GM18511 (cell line): Measurements from ENCODE around the gene COL25A1.
"Not testable (repeated sequence)": the region's sequence is repeated elsewhere in the genome, so short reads cannot be mapped to it uniquely, and the experiment has no call there.

Experiments used
- ATAC-seq: cut with Tn5 transposase; IDR thresholded peaks from one replicate; pipeline ENCODE4 v1.9.1; 2021; ENCODE audit warnings: mild to moderate bottlenecking, moderate library complexity; ENCODE audit not compliant: unreplicated experiment

The COL25A1 gene

GRCh38 chr4:108884596-108884995, 417.9 kb downstream of the COL25A1 start:
- no peak for ATAC-seq

GRCh38 chr4:108881986-108882385, 420.5 kb downstream of the COL25A1 start:
- ATAC-seq = no peak

DNA sequence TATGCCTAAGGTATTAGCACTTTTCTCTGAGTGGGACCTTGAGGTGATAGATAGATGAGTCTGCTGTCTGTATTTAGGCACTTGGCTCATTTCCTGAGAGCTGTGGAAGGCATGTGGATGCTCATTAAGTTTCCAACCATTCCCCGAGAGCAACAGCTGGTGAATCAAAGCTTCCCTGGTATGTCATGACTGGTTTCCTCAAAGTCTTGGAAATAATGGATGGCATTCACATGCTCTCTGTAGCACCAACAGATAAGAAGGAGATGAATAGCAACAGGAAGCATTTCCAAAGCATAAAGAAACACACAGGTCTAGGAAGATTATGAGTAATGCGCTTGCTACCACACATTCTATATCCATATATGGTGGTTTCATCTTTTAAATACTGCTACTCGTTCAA, 421.3 kb downstream of the COL25A1 start:
- ATAC-seq = no peak

- ATAC-seq = no peak
Observed at GRCh38 chr4:108878806-108879205, 423.7 kb downstream of the COL25A1 start.

DNA sequence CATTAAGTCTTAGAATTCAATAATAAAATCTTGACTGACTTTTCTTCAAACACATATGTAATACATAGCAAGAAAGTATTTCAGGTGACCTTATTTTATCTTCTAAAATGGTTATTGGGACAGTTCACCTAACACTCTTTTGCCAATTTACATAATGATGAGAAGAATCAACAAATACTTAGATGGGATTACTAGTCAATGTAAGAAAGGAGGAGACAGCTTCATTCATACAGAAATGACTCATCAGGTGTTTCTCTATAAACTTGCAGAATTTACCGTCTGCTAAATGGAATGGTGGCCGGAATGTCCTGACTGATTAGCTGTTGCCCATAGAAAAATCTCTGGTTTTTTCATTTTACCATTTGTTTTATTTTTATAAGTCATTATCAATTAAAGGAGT, 424.6 kb downstream of the COL25A1 start:
- no peak for ATAC-seq

DNA sequence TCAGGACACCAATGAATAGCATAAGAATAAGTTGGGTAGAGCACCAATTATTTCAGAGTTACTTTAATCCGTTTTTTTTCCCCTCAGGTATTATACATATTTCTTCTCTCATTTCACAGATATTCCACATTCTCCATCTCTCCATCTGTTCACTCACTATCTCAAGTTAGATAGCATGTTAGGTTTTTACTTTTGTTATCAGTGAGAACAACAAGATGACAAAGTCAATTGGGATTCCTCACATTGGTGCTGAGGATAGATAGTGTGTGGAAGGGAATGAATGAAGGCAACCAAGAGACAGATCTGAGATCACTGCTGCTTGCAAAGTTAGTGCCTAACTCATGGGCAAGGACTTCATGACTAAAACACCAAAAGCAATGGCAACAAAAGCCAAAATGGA, 427.7 kb downstream of the COL25A1 start:
- ATAC-seq = no peak

DNA sequence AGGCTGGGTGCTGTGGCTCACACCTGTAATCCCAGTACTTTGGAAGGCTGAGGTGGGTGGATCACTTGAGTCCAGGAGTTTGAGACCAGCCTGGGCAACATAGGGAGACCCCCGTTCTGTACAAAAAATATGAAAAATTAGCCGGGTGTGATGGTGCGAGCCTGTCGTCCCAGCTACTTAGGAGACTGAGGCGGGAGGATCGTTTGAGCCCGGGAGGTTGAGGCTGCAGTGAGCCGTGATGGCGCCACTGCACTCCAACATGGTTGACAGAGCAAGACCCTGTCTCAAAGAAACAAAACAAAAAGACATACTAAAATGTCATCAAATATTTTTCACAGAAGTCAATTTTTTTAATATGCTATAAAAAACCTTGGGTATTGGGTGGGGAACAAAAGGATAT, 432.5 kb downstream of the COL25A1 start:
- ATAC-seq = not testable (repeated sequence)

- no peak for ATAC-seq
Observed at GRCh38 chr4:108868606-108869227, 433.7 kb downstream of the COL25A1 start.

GRCh38 chr4:108867476-108867875, 435.0 kb downstream of the COL25A1 start:
- no peak for ATAC-seq

GRCh38 chr4:108861334-108861733, 441.1 kb downstream of the COL25A1 start:
- ATAC-seq = no peak

GRCh38 chr4:108854786-108855185, 447.7 kb downstream of the COL25A1 start:
- no peak for ATAC-seq

GRCh38 chr4:108852691-108853090, 449.8 kb downstream of the COL25A1 start:
- no peak for ATAC-seq

DNA sequence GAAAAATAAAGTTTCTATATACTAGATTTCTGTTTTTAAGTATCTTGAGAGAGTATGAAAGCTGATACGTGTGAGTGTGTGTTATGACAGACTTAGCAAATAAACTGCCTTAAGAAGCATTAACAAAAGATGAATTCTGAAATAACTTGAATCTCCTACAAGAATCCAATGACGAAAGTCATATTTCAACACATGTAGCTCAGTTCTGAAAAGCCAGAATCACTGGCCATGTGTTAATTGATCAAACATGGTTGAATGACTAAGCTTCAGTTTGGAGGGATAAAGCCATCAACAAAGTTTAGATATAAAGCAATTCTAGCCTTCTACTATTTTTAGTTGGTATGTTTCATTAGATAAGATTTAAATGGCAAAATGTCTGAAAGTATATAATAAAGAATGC, 451.1 kb downstream of the COL25A1 start:
- ATAC-seq = no peak

GRCh38 chr4:108850219-108850649, 452.2 kb downstream of the COL25A1 start:
- peak; percentile 54 for ATAC-seq

DNA sequence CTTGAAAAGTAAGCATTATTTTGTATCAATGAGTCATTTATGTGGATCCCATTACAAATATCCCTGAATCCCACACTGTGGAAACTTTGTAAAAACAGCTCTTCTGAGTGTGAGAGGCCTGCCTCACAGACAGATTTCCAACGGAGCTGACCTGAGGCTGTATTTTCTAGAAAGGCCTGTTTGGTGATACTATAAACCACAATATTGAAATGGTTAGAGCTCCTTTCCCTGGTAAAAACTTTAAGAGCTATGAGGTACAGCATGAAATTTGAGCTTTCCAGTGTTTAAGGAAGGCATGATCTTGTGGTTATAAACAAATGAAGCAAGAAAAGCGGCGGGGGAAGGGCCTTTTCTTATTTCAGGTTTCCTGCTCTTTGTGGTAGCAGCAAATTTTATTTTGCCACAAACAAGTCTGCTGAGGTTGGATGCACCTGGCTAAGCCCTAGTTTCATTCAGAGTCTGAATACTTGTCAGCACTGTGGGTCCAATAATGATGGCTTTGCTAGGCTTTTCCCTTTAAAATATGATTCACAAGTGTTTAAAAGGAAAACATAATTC, 452.8 kb downstream of the COL25A1 start:
- ATAC-seq = peak; percentile 96

- ATAC-seq = no peak
Observed at GRCh38 chr4:108846568-108846967, 455.9 kb downstream of the COL25A1 start.

GRCh38 chr4:108840426-108840975, 462.0 kb downstream of the COL25A1 start:
- no peak for ATAC-seq

DNA sequence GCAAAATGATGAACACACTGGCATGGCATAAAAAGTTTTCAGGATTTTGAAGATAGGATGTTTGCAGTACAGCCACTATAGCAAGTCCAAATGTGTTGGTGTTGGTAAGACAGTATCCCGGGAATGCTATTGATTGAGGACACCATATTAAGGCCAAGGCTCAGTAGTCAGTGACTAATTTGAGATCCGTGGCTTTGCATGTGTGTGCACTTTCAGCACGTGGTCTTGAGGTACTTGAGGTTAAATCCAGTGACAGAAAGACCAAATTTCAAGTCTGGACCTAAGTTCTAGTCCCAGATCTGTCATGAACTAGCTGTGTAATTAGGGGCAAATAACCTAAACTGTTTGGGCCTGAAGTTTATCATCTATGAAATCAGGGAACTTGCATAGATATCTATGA, 463.1 kb downstream of the COL25A1 start:
- ATAC-seq = no peak

DNA sequence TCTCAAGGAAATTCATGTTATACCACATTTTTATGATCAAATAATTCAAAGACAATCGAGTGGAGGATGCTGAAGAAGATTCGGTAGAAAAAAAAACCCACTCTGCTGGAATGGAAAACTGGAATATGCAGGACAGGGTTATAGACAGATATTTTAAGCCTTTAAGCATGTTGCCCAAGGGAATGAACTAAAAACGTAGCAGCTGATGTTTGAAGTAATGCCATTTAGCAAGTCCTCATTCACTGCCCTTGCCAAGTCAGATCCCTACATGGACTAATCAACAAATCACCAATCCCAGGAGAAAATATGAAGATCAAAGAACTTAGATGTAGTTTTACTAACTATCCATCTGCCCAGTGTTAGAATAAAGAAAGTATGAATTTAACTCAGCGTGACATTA, 464.0 kb downstream of the COL25A1 start:
- no peak for ATAC-seq

DNA sequence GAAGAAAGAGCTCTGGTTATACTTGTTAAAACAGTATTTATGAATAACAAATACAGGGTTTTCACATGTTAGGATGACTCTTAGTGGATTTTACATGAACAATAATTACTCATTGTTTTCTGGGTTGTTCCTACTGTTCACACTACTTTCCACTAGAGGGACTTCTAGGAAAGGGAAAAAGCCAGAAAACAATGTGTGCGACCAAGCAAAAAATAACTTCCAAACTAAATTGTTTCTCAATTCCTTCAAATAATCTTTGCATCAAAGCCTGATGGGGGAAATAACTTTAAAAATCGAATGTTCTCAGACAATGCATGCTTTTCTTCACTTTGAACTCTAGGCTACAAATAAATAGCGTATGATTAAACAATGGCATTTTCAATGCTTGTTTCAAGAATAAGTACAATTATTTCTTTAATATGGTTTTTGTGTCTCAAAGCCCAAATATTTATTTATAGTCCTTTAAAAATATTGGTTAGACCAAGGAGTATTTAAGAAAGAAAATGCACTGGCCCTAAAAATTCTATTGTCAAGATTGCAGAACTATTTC, 467.5 kb downstream of the COL25A1 start:
- ATAC-seq = no peak

DNA sequence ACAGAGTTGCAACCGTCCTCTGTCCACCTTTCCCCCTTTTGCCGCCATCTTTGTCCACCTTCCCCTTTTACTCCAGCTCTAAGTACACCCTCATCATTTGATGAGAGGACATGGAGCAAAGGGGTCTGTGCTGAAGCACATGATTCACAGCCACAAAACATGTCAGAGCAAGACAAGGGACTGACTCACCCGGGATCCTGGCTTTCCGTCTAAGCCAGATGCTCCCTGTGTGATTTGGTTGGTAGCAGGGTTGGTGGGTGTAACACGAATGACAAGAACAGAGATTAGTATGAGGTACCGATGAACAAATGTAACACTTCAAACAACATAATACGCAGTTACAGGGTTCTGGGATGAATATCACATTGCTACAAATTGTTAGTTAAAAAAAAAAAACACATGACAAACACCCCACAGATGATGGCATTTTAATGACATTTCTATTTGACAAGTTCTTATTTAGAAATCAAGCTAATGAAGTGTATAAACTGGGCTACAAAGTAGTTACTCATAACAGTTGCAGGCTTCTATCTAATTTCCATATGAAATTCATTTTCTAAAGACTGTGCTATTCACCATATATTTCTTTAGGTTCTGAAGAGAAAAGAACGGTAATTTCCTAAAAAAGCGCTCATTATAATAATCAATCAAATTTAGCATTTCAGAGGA, 468.2 kb downstream of the COL25A1 start:
- ATAC-seq = no peak

GRCh38 chr4:108833046-108833445, 469.4 kb downstream of the COL25A1 start:
- no peak for ATAC-seq
